Osteocyte (in vitro differentiated cells): Measurements from ENCODE around the gene VPS13D. TPM values are rescaled to one million over a fixed set of nuclear protein-coding genes. Genes with fewer than 3 reads are reported as not detected.

Experiments
- DNase-seq: peaks from one replicate; pipeline ENCODE4 v3.0.0; 2021; ENCODE audit warnings: mixed read lengths; ENCODE audit not compliant: unreplicated experiment; ENCODE audit errors: extremely low spot score
- H3K27ac Mint-ChIP-seq: one replicate; pipeline ENCODE4 v1.8.0; 2021; ENCODE audit warnings: mild to moderate bottlenecking, mixed read lengths; ENCODE audit not compliant: unreplicated experiment
- H3K27me3 Mint-ChIP-seq: one replicate; pipeline ENCODE4 v1.8.0; 2021; ENCODE audit warnings: mixed read lengths; ENCODE audit not compliant: unreplicated experiment
- H3K36me3 Mint-ChIP-seq: one replicate; pipeline ENCODE4 v1.8.0; 2021; ENCODE audit warnings: mixed read lengths; ENCODE audit not compliant: unreplicated experiment
- H3K4me1 Mint-ChIP-seq: one replicate; pipeline ENCODE4 v1.8.0; 2021; ENCODE audit warnings: mixed read lengths; ENCODE audit not compliant: unreplicated experiment
- H3K4me3 Mint-ChIP-seq: one replicate; pipeline ENCODE4 v1.8.0; 2021; ENCODE audit warnings: mild to moderate bottlenecking, moderate library complexity, mixed read lengths; ENCODE audit not compliant: unreplicated experiment
- H3K9me3 Mint-ChIP-seq: one replicate; pipeline ENCODE4 v1.8.0; 2021; ENCODE audit warnings: mixed read lengths; ENCODE audit not compliant: unreplicated experiment
- total RNA-seq: library from RNA; stranded (reverse); gene quantifications from 2 replicates; pipeline ENCODE4 v1.2.1, GENCODE V29; 2021
- TF ChIP-seq, protein P1 (sequence below): fragments of 200-600 bp; sonication (generic); IDR thresholded peaks from 2 replicates; pipeline ENCODE4 v1.5.0; 2021; ENCODE audit warnings: antibody characterized with exemption, mild to moderate bottlenecking, moderate library complexity

The VPS13D gene
- total RNA-seq, 1 donor from 2014 or later, result 41.1 TPM

- Mint-ChIP-seq H3K9me3 (no peaks in the 10 kb centered on the region), H3K27ac (peak overlapping the region; percentile 57), H3K4me1 (peaks cover 17% of the 10 kb centered on the region), H3K4me3 (no peak overlapping the region), H3K36me3 (peaks cover 29% of the 10 kb centered on the region), H3K27me3 (no peaks in the 10 kb centered on the region)
- no peak for DNase-seq
- TF ChIP-seq, protein P1, sequence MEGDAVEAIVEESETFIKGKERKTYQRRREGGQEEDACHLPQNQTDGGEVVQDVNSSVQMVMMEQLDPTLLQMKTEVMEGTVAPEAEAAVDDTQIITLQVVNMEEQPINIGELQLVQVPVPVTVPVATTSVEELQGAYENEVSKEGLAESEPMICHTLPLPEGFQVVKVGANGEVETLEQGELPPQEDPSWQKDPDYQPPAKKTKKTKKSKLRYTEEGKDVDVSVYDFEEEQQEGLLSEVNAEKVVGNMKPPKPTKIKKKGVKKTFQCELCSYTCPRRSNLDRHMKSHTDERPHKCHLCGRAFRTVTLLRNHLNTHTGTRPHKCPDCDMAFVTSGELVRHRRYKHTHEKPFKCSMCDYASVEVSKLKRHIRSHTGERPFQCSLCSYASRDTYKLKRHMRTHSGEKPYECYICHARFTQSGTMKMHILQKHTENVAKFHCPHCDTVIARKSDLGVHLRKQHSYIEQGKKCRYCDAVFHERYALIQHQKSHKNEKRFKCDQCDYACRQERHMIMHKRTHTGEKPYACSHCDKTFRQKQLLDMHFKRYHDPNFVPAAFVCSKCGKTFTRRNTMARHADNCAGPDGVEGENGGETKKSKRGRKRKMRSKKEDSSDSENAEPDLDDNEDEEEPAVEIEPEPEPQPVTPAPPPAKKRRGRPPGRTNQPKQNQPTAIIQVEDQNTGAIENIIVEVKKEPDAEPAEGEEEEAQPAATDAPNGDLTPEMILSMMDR, result no peak
Observed at GRCh38 chr1:12424087-12424529, 194.3 kb downstream of the VPS13D start.

- Mint-ChIP-seq H3K36me3 (peaks cover 26% of the 10 kb centered on the region), H3K27ac (no peak overlapping the region), H3K27me3 (no peaks in the 10 kb centered on the region), H3K4me1 (peaks cover 17% of the 10 kb centered on the region), H3K9me3 (no peaks in the 10 kb centered on the region), H3K4me3 (no peak overlapping the region)
- TF ChIP-seq, protein P1, result no peak
- DNase-seq, result no peak
Observed at GRCh38 chr1:12424793-12425192, 195.0 kb downstream of the VPS13D start.

DNA sequence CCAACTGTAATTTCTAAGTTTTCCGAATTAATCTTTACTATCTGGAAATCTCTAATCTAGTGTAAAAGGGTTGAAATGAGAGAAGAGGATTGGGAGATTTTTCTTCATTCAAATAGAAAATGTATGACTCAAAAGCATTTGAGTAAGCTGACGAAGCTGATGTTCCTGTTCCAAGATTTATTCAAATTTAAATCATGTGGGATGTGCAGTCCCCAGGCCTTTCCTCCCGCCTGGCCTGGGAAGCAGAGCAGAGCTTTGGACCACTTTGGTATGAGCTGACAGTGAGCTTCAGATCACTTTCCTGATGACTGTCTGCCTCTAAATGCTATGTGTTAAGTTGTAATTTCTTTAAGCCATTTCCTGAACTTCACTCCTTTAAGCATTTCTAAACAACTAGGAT is 196.2 kb downstream of the VPS13D start:
- H3K27me3 Mint-ChIP-seq, result no peaks in the 10 kb centered on the region
- peaks cover 24% of the 10 kb centered on the region for H3K36me3 Mint-ChIP-seq
- TF ChIP-seq, protein P1, result no peak
- no peak for DNase-seq
- peak overlapping the region; percentile 14 for H3K27ac Mint-ChIP-seq
- peaks cover 17% of the 10 kb centered on the region for H3K4me1 Mint-ChIP-seq
- H3K4me3 Mint-ChIP-seq, result no peak overlapping the region
- H3K9me3 Mint-ChIP-seq, result no peaks in the 10 kb centered on the region

- no peak for DNase-seq
- TF ChIP-seq, protein P1, result no peak
- H3K27me3 Mint-ChIP-seq, result no peaks in the 10 kb centered on the region
- peaks cover 21% of the 10 kb centered on the region for H3K36me3 Mint-ChIP-seq
- no peak overlapping the region for H3K27ac Mint-ChIP-seq
- H3K9me3 Mint-ChIP-seq, result no peaks in the 10 kb centered on the region
- no peak overlapping the region for H3K4me3 Mint-ChIP-seq
- peaks cover 21% of the 10 kb centered on the region for H3K4me1 Mint-ChIP-seq
Observed at GRCh38 chr1:12428334-12428733, 198.5 kb downstream of the VPS13D start.

- H3K4me1 Mint-ChIP-seq, result peaks cover 26% of the 10 kb centered on the region
- H3K9me3 Mint-ChIP-seq, result no peaks in the 10 kb centered on the region
- no peak overlapping the region for H3K27ac Mint-ChIP-seq
Observed at GRCh38 chr1:12430525-12430924, 200.7 kb downstream of the VPS13D start.

More at GRCh38 chr1:12430525-12430924, 200.7 kb downstream of the VPS13D start:
- Mint-ChIP-seq H3K36me3 (peaks cover 20% of the 10 kb centered on the region), H3K27me3 (no peaks in the 10 kb centered on the region), H3K4me3 (no peak overlapping the region)
- TF ChIP-seq, protein P1, result no peak
- DNase-seq, result no peak
